HepG2 (cell line): ENCODE results near the gene PGAP3. TPM values are rescaled to one million over a fixed set of nuclear protein-coding genes. Genes with fewer than 3 reads are reported as not detected.

Experiments
- CHCHD3 ChIP-seq: sonication (generic); formaldehyde crosslinking; IDR thresholded peaks from 2 replicates; pipeline ENCODE4 v1.8.0; 2022; ENCODE audit warnings: mild to moderate bottlenecking, missing genetic modification reagents, moderate library complexity
- HMGA1 ChIP-seq: sonication (generic); formaldehyde crosslinking; conservative IDR thresholded peaks from 2 replicates; pipeline ENCODE4 v1.4.0; 2020; ENCODE audit warnings: missing genetic modification reagents
- HOMEZ ChIP-seq: IDR thresholded peaks from 2 replicates; pipeline ENCODE4 v1.6.1; 2016; ENCODE audit warnings: low read depth
- MTA1 ChIP-seq: sonication (generic); formaldehyde crosslinking; IDR thresholded peaks from 2 replicates; pipeline ENCODE4 v1.4.0; 2020; ENCODE audit warnings: missing genetic modification reagents, mild to moderate bottlenecking, borderline replicate concordance
- ONECUT2 ChIP-seq: sonication (generic); formaldehyde crosslinking; IDR thresholded peaks from 2 replicates; pipeline ENCODE4 v1.4.0; 2020; ENCODE audit warnings: missing genetic modification reagents
- PITX1 ChIP-seq: sonication (generic); formaldehyde crosslinking; IDR thresholded peaks from 2 replicates; pipeline ENCODE4 v1.5.1; 2020; ENCODE audit warnings: mild to moderate bottlenecking, missing genetic modification reagents
- PRDM10 ChIP-seq: sonication (generic); formaldehyde crosslinking; IDR thresholded peaks from 2 replicates; pipeline ENCODE4 v1.4.0; 2020; ENCODE audit warnings: low read depth, missing genetic modification reagents
- RBM22 ChIP-seq: fragments of 200-400 bp; formaldehyde crosslinking; optimal IDR thresholded peaks from 2 replicates; pipeline ENCODE3; 2017; ENCODE audit warnings: mild to moderate bottlenecking, low read length, moderate library complexity
- RNF2 ChIP-seq: fragments of 450-650 bp; conservative IDR thresholded peaks from 2 replicates; pipeline ENCODE4 v1.6.1; 2016; ENCODE audit warnings: low read depth
- SAFB2 ChIP-seq: sonication (generic); formaldehyde crosslinking; IDR thresholded peaks from 2 replicates; pipeline ENCODE4 v1.5.1; 2020; ENCODE audit warnings: missing genetic modification reagents, low read depth, mild to moderate bottlenecking, borderline replicate concordance
- SCMH1 ChIP-seq: sonication (generic); formaldehyde crosslinking; IDR thresholded peaks from 2 replicates; pipeline ENCODE4 v1.9.0; 2021; ENCODE audit warnings: missing genetic modification reagents, mild to moderate bottlenecking, borderline replicate concordance
- SIX4 ChIP-seq: sonication (generic); formaldehyde crosslinking; IDR thresholded peaks from 2 replicates; pipeline ENCODE4 v1.4.0; 2020; ENCODE audit warnings: missing genetic modification reagents
- TOPORS ChIP-seq: sonication (generic); formaldehyde crosslinking; IDR thresholded peaks from 2 replicates; pipeline ENCODE4 v1.8.0; 2023; ENCODE audit warnings: mild to moderate bottlenecking, missing genetic modification reagents
- ZC3H4 ChIP-seq: sonication (generic); formaldehyde crosslinking; IDR thresholded peaks from 2 replicates; pipeline ENCODE4 v1.4.0; 2020; ENCODE audit warnings: missing genetic modification reagents, borderline replicate concordance
- ZNF12 ChIP-seq: sonication (generic); formaldehyde crosslinking; IDR thresholded peaks from 2 replicates; pipeline ENCODE4 v1.5.0; 2020; ENCODE audit warnings: missing genetic modification reagents
- ZNF331 ChIP-seq: sonication (generic); formaldehyde crosslinking; IDR thresholded peaks from 2 replicates; pipeline ENCODE4 v1.4.0; 2020; ENCODE audit warnings: missing genetic modification reagents
- ZNF468 ChIP-seq: sonication (generic); formaldehyde crosslinking; IDR thresholded peaks from 2 replicates; pipeline ENCODE4 v1.8.0; 2022; ENCODE audit warnings: mild to moderate bottlenecking, moderate library complexity, missing genetic modification reagents
- ZNF737 ChIP-seq: sonication (generic); formaldehyde crosslinking; IDR thresholded peaks from 2 replicates; pipeline ENCODE4 v1.5.0; 2020; ENCODE audit warnings: missing genetic modification reagents, mild to moderate bottlenecking, borderline replicate concordance
- ZNF775 ChIP-seq: sonication (generic); formaldehyde crosslinking; IDR thresholded peaks from 2 replicates; pipeline ENCODE4 v1.4.0; 2020; ENCODE audit warnings: missing genetic modification reagents, mild to moderate bottlenecking, moderate library complexity, borderline replicate concordance
- polyA plus RNA-seq, 8 experiments: library from polyadenylated mRNA; depleted of rRNA in 3 of 8; stranded (reverse) in 7 of 8; unstranded in 1 of 8; fragments of >200 nt; fragmentation: Illumina TruSeq in 4 of 8; extraction: Trizol in 4 of 8; gene quantifications; 2 replicates each; pipeline versions ENCODE4 v1.2.1 to v1.2.3, GENCODE V29; 2011 to 2016; ENCODE audit warnings: low read depth in 4 of 8, missing spikeins in 1 of 8, mixed read lengths in 1 of 8; ENCODE audit not compliant: insufficient read depth in 1 of 8
- total RNA-seq, 5 experiments: library from RNA; depleted of rRNA; stranded (reverse); fragments of >200 nt; fragmentation: Illumina TruSeq; extraction: Trizol; gene quantifications; 2 replicates each; pipeline ENCODE4 v1.2.3, GENCODE V29; 2016; ENCODE audit warnings: low read depth in 1 of 5
- TF ChIP-seq, protein P1 (sequence below): sonication (generic); formaldehyde crosslinking; IDR thresholded peaks from 2 replicates; pipeline ENCODE4 v1.5.1; 2020; ENCODE audit warnings: missing genetic modification reagents, mild to moderate bottlenecking, borderline replicate concordance
- TF ChIP-seq, protein P2 (sequence below): sonication (generic); formaldehyde crosslinking; IDR thresholded peaks from 2 replicates; pipeline ENCODE4 v1.5.0; 2020; ENCODE audit warnings: missing genetic modification reagents

PGAP3 gene
- total and polyA plus RNA-seq, 2 of the 13 experiments (the other 11 are each of a cell fraction or from before 2014, with no cell fraction given) = 11.9 to 14.6 TPM

DNA sequence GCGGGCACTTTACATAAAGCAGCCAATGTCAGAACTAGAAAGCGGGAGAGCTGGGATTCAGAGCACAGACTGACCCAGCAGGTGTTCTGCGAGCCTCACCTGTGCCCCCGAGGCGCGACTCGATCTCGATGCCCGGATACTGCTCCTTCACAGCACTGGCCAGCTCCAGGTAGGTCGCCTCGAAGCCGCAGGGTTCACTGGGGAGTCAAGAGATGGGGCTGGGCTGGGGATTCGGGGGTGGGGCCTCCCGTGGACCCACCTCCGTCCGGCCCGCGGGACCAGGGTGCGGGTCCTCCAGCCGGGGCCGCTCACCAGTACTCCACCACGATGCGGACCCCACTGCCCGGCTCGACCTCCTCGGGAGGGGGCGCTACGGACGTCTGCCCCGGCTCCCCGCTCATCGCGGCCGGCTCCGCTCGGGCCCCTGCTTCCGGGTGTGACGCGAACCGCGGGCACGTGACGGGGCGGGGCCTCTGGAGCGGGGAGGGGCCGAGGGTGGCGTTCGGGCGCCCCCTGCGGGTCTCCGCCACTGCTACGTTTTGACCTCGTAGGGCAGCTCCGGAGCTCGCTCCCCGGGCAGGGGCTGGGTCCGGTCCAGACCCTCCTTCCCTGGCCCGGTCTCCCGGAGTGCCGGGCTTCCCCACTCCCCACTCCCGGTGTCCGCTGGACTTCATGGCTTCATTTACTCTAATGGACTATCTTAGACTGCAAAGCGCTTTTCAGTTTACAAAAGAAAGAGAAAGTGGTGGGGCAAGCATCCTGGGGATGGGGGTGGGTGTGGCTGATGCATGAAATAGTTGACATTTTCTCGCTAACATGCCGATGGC lies 42.5 kb upstream of the PGAP3 start, which contains the start of gene MIEN1 (continued):
- TF ChIP-seq PRDM10 (CRISPR knock-in tag) (peak; percentile 61; the same call in 1 of the 2 replicates), SAFB2 (CRISPR knock-in tag) (peak; percentile 85; the same call in 1 of the 2 replicates), HOMEZ (CRISPR knock-in tag) (peak; percentile 88), CHCHD3 (CRISPR knock-in tag) (no peak), ONECUT2 (CRISPR knock-in tag) (no peak), HMGA1 (CRISPR knock-in tag) (no peak), ZC3H4 (CRISPR knock-in tag) (0 out of 2 replicates have a peak, but pooled peaks have one; percentile 38), ZNF468 (no peak), MTA1 (CRISPR knock-in tag) (peak; percentile 90), ZNF737 (CRISPR knock-in tag) (no peak), ZNF775 (no peak), TOPORS (CRISPR knock-in tag) (peak; percentile 86; the same call in 1 of the 2 replicates), ZNF331 (CRISPR knock-in tag) (peak; percentile 76), PITX1 (CRISPR knock-in tag) (peak; percentile 17; the same call in 1 of the 2 replicates), SIX4 (CRISPR knock-in tag) (no peak; the same call in 1 of the 2 replicates), ZNF12 (CRISPR knock-in tag) (peak; percentile 58; the same call in 1 of the 2 replicates), RNF2 (0 out of 2 replicates have a peak, but pooled peaks have one; percentile 21), RBM22 (peak; percentile 26), SCMH1 (CRISPR knock-in tag) (no peak)
- TF ChIP-seq, protein P1, sequence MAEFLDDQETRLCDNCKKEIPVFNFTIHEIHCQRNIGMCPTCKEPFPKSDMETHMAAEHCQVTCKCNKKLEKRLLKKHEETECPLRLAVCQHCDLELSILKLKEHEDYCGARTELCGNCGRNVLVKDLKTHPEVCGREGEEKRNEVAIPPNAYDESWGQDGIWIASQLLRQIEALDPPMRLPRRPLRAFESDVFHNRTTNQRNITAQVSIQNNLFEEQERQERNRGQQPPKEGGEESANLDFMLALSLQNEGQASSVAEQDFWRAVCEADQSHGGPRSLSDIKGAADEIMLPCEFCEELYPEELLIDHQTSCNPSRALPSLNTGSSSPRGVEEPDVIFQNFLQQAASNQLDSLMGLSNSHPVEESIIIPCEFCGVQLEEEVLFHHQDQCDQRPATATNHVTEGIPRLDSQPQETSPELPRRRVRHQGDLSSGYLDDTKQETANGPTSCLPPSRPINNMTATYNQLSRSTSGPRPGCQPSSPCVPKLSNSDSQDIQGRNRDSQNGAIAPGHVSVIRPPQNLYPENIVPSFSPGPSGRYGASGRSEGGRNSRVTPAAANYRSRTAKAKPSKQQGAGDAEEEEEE (CRISPR knock-in tag) = no peak; the same call in 1 of the 2 replicates
- TF ChIP-seq, protein P2, sequence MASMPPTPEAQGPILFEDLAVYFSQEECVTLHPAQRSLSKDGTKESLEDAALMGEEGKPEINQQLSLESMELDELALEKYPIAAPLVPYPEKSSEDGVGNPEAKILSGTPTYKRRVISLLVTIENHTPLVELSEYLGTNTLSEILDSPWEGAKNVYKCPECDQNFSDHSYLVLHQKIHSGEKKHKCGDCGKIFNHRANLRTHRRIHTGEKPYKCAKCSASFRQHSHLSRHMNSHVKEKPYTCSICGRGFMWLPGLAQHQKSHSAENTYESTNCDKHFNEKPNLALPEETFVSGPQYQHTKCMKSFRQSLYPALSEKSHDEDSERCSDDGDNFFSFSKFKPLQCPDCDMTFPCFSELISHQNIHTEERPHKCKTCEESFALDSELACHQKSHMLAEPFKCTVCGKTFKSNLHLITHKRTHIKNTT (CRISPR knock-in tag) = no peak
